H1 (cell line): ENCODE measurements around the gene TMEM191B. TPM values are rescaled to one million over a fixed set of nuclear protein-coding genes. Genes with fewer than 3 reads are reported as not detected.
"Not testable (repeated sequence)": the region's sequence is repeated elsewhere in the genome, so short reads cannot be mapped to it uniquely, and the experiment has no call there.

Experiments
- CTCF ChIA-PET: fragments of 300-600 bp; sonication (Branson Sonifier 250); formaldehyde crosslinking; loops from one replicate; lab custom pipeline; 2021; ENCODE audit not compliant: partially characterized antibody; lab: Charles Lee
- POLR2A ChIA-PET: fragments of 300-600 bp; sonication (Branson Sonifier 250); formaldehyde crosslinking; loops from one replicate; lab custom pipeline; 2021; ENCODE audit warnings: inconsistent platforms; ENCODE audit not compliant: partially characterized antibody; lab: Charles Lee
- DNase-seq, 2 experiments: peaks; one replicate each; pipeline versions ENCODE4 v3.0.0 to v3.0.0-alpha.2; 2010 to 2022; ENCODE audit warnings: low spot score in 2 of 2, low read depth in 1 of 2, mixed read lengths in 1 of 2
- FAIRE-seq: peaks from 2 replicates; lab custom pipeline; 2011; peaks lifted over from hg19 to GRCh38; lab: Jason Lieb, UNC
- H2AFZ ChIP-seq: 2 replicates; pipeline ENCODE4 v1.8.1; 2012; ENCODE audit warnings: low read length, inconsistent platforms
- H2AK5ac ChIP-seq: 2 replicates; pipeline ENCODE4 v1.6.1; 2013; ENCODE audit warnings: low read depth, low read length
- H2BK120ac ChIP-seq: replicated peaks from 2 replicates; pipeline ENCODE3; 2013; ENCODE audit warnings: low read depth, low read length, inconsistent platforms
- H2BK12ac ChIP-seq: 2 replicates; pipeline ENCODE4 v1.6.1; 2013; ENCODE audit warnings: low read depth, low read length
- H2BK15ac ChIP-seq: 2 replicates; pipeline ENCODE4 v1.6.1; 2013; ENCODE audit warnings: low read length
- H2BK20ac ChIP-seq: 2 replicates; pipeline ENCODE4 v1.6.1; 2013; ENCODE audit warnings: low read length
- H2BK5ac ChIP-seq: 2 replicates; pipeline ENCODE4 v1.6.1; 2013; ENCODE audit warnings: low read depth, low read length
- H3K14ac ChIP-seq: 2 replicates; pipeline ENCODE4 v1.6.1; 2013; ENCODE audit warnings: inconsistent platforms; ENCODE audit not compliant: insufficient read length
- H3K18ac ChIP-seq: 2 replicates; pipeline ENCODE4 v1.6.1; 2013; ENCODE audit warnings: low read length; ENCODE audit errors: extremely low read depth
- H3K23ac ChIP-seq: 2 replicates; pipeline ENCODE4 v1.6.1; 2013; ENCODE audit warnings: inconsistent platforms; ENCODE audit not compliant: insufficient read length
- H3K23me2 ChIP-seq: 2 replicates; pipeline ENCODE4 v1.6.1; 2013; ENCODE audit warnings: low read depth, low read length
- H3K27ac ChIP-seq: 2 replicates; pipeline ENCODE4 v1.6.1; 2011; ENCODE audit warnings: low read depth, low read length, inconsistent platforms
- H3K27me3 ChIP-seq, 4 experiments: replicated peaks in 1 of 4; 1 replicate in 1 of 4; 2 replicates in 3 of 4; pipeline versions ENCODE4 v1.6.1 to v1.8.1; 2011 to 2013; ENCODE audit warnings: low read length in 3 of 4, mild to moderate bottlenecking in 3 of 4, inconsistent platforms in 2 of 4, mixed read lengths in 2 of 4, moderate library complexity in 1 of 4; ENCODE audit not compliant: control insufficient read depth in 3 of 4, insufficient read depth in 3 of 4; ENCODE audit errors: extremely low read depth in 1 of 4
- H3K36me3 ChIP-seq, 4 experiments: 2 replicates each; pipeline versions ENCODE4 v1.6.1 to v1.8.1; 2011 to 2013; ENCODE audit warnings: mild to moderate bottlenecking in 4 of 4, low read length in 3 of 4, moderate library complexity in 2 of 4, control low read depth in 1 of 4, inconsistent platforms in 1 of 4; ENCODE audit not compliant: insufficient read depth in 4 of 4, control insufficient read depth in 2 of 4
- H3K4ac ChIP-seq: replicated peaks from 2 replicates; pipeline ENCODE3; 2013; ENCODE audit warnings: low read length, low read depth, mixed read lengths, inconsistent platforms; ENCODE audit not compliant: insufficient read length
- H3K4me1 ChIP-seq, 4 experiments: replicated peaks in 1 of 4; 1 replicate in 1 of 4; 2 replicates in 3 of 4; pipeline versions ENCODE4 v1.6.1 to v1.8.1; 2011 to 2013; ENCODE audit warnings: low read length in 3 of 4, inconsistent platforms in 2 of 4, mixed read lengths in 1 of 4; ENCODE audit not compliant: insufficient read depth in 4 of 4, control insufficient read depth in 3 of 4
- H3K4me2 ChIP-seq, 2 experiments: 2 replicates each; pipeline versions ENCODE4 v1.6.1 to v1.8.1; 2011 to 2013; ENCODE audit warnings: low read depth in 2 of 2, low read length in 2 of 2, control low read depth in 1 of 2, inconsistent platforms in 1 of 2, mild to moderate bottlenecking in 1 of 2; ENCODE audit not compliant: insufficient read depth in 1 of 2
- H3K4me3 ChIP-seq, 4 experiments: fragments of 200-600, 300-600 bp in 1 of 4; sonication (generic), shearing (Covaris generic), sonication (Bioruptor Twin) in 1 of 4; 2 replicates each; pipeline versions ENCODE4 v1.5.1 to v1.8.1; 2011 to 2016; ENCODE audit warnings: low read length in 4 of 4, low read depth in 3 of 4, control low read depth in 2 of 4, inconsistent platforms in 2 of 4, mild to moderate bottlenecking in 2 of 4, mixed read lengths in 1 of 4, moderate library complexity in 1 of 4; ENCODE audit not compliant: insufficient read depth in 2 of 4; ENCODE audit errors: extremely low read depth in 1 of 4
- H3K56ac ChIP-seq: replicated peaks from 2 replicates; pipeline ENCODE3; 2013; ENCODE audit warnings: low read depth, mild to moderate bottlenecking, mixed read lengths, low read length, inconsistent platforms; ENCODE audit not compliant: insufficient read length
- H3K79me1 ChIP-seq: 2 replicates; pipeline ENCODE4 v1.6.1; 2013; ENCODE audit warnings: low read depth, low read length, control low read depth
- H3K79me2 ChIP-seq, 2 experiments: 2 replicates each; pipeline versions ENCODE4 v1.6.1 to v1.8.1; 2012 to 2013; ENCODE audit warnings: low read length in 2 of 2, mild to moderate bottlenecking in 2 of 2, inconsistent platforms in 1 of 2; ENCODE audit not compliant: insufficient read depth in 2 of 2, control insufficient read depth in 1 of 2
- H3K9ac ChIP-seq, 4 experiments: replicated peaks in 1 of 4; 1 replicate in 1 of 4; 2 replicates in 3 of 4; pipeline versions ENCODE4 v1.6.1 to v1.8.1; 2011 to 2013; ENCODE audit warnings: low read depth in 3 of 4, low read length in 3 of 4, control low read depth in 2 of 4, mild to moderate bottlenecking in 2 of 4, moderate library complexity in 2 of 4, inconsistent platforms in 1 of 4; ENCODE audit errors: extremely low read depth in 1 of 4
- H3K9me3 ChIP-seq, 2 experiments: 2 replicates each; pipeline versions ENCODE4 v1.6.1 to v1.8.1; 2012 to 2013; ENCODE audit warnings: mild to moderate bottlenecking in 2 of 2, moderate library complexity in 2 of 2, control low read depth in 1 of 2, inconsistent platforms in 1 of 2, low read depth in 1 of 2, low read length in 1 of 2, mixed read lengths in 1 of 2; ENCODE audit not compliant: insufficient read depth in 2 of 2
- H4K20me1 ChIP-seq, 2 experiments: replicated peaks in 1 of 2; 2 replicates each; pipeline versions ENCODE3 to v1.8.1; 2011 to 2013; ENCODE audit warnings: inconsistent platforms in 2 of 2, low read length in 2 of 2, mild to moderate bottlenecking in 1 of 2; ENCODE audit not compliant: insufficient read depth in 2 of 2, control insufficient read depth in 1 of 2
- H4K5ac ChIP-seq: 2 replicates; pipeline ENCODE4 v1.6.1; 2013; ENCODE audit warnings: low read length, low read depth, mixed read lengths, inconsistent platforms; ENCODE audit not compliant: insufficient read length
- H4K8ac ChIP-seq: 2 replicates; pipeline ENCODE4 v1.8.0; 2013; ENCODE audit warnings: mild to moderate bottlenecking, moderate library complexity, low read length, inconsistent platforms; ENCODE audit not compliant: insufficient read depth; ENCODE audit errors: extremely low read depth
- H4K91ac ChIP-seq: replicated peaks from 2 replicates; pipeline ENCODE3; 2013; ENCODE audit warnings: low read length, mixed read lengths, inconsistent platforms; ENCODE audit not compliant: insufficient read length
- WGBS, 2 experiments: shearing (Covaris generic) in 1 of 2; methylation state at CpG; one replicate each; pipeline versions ENCODE4 v1.1.6 to v1.1.7; 2013 to 2015; ENCODE audit warnings: low lambda C conversion rate in 2 of 2, mixed read lengths in 2 of 2, inconsistent platforms in 1 of 2, low coverage in 1 of 2, missing lambda C conversion rate in 1 of 2; ENCODE audit not compliant: insufficient replicate concordance in 2 of 2, insufficient coverage in 1 of 2, insufficient read length in 1 of 2; ENCODE audit errors: extremely low coverage in 1 of 2, missing lambda C conversion rate in 1 of 2; 5-methylcytosine and 5-hydroxymethylcytosine counted together
- polyA plus RNA-seq, 7 experiments: library from polyadenylated mRNA; depleted of rRNA in 3 of 7; stranded (reverse) in 5 of 7; unstranded in 2 of 7; fragments of >200 nt in 5 of 7; fragments of 200-250 nt in 2 of 7; gene quantifications; 1 replicate in 5 of 7; 2 replicates in 1 of 7; 4 replicates in 1 of 7; pipeline versions ENCODE4 v1.2.1 to v1.2.3, GENCODE V29; 2011 to 2013; ENCODE audit warnings: missing spikeins in 2 of 7, mixed read lengths in 2 of 7
- total RNA-seq: library from RNA; stranded (reverse); fragmentation: NEBNext Ultra II Directional; extraction: Animal tissue kit (Norgen Biotek cat#: 25700); gene quantifications from 2 replicates; pipeline ENCODE4 v1.2.1, GENCODE V29; 2021

Gene TMEM191B
- total and polyA plus RNA-seq, 2 of the 8 experiments (the other 6 are each of a cell fraction or from before 2014, with no cell fraction given), result 1.2 to 1.3 TPM

- H3K9me3 ChIP-seq, H2BK15ac ChIP-seq, H3K23me2 ChIP-seq, DNase-seq, H3K4me1 ChIP-seq, H3K36me3 ChIP-seq, H2BK20ac ChIP-seq, POLR2A ChIA-PET, H4K91ac ChIP-seq, H3K27me3 ChIP-seq, CTCF ChIA-PET, H2BK12ac ChIP-seq, H4K5ac ChIP-seq, H3K79me1 ChIP-seq, H3K4ac ChIP-seq, H3K79me2 ChIP-seq, H3K14ac ChIP-seq, H3K4me2 ChIP-seq, H3K4me3 ChIP-seq, H4K8ac ChIP-seq, H2AK5ac ChIP-seq, H3K27ac ChIP-seq, FAIRE-seq, H3K18ac ChIP-seq, H2BK120ac ChIP-seq, H4K20me1 ChIP-seq, H3K9ac ChIP-seq, H3K56ac ChIP-seq, H2BK5ac ChIP-seq, H2AFZ ChIP-seq, H3K23ac ChIP-seq: not testable (repeated sequence)
- WGBS, 2 experiments, result no CpG with 5 or more reads among the region's 12 CpGs
Observed at GRCh38 chr22:18534315-18534714, 6.7 kb downstream of the TMEM191B start.

GRCh38 chr22:18539994-18540393, 12.4 kb downstream of the TMEM191B start:
- CTCF ChIA-PET, H2AFZ ChIP-seq: not testable (repeated sequence)
- WGBS, 2 experiments, result 93% methylated on average over 5 of the region's 6 CpGs; no CpG with 5 or more reads in 1 of the 2 experiments

More at GRCh38 chr22:18539994-18540393, 12.4 kb downstream of the TMEM191B start:
- H3K79me2 ChIP-seq, H2BK120ac ChIP-seq, DNase-seq, H2BK20ac ChIP-seq, H3K14ac ChIP-seq, H2BK5ac ChIP-seq, H3K36me3 ChIP-seq, H3K79me1 ChIP-seq, H3K27ac ChIP-seq, H3K18ac ChIP-seq, H3K9ac ChIP-seq, H2BK12ac ChIP-seq, H3K27me3 ChIP-seq, H4K20me1 ChIP-seq, H3K56ac ChIP-seq, H3K23ac ChIP-seq, H3K9me3 ChIP-seq, H4K5ac ChIP-seq, POLR2A ChIA-PET, H4K8ac ChIP-seq, H3K23me2 ChIP-seq, H4K91ac ChIP-seq, FAIRE-seq, H3K4me3 ChIP-seq, H2AK5ac ChIP-seq, H3K4me1 ChIP-seq, H3K4ac ChIP-seq, H2BK15ac ChIP-seq, H3K4me2 ChIP-seq: not testable (repeated sequence)
